ENCODE data around the gene CPNE2. TPM values are rescaled to one million over a fixed set of nuclear protein-coding genes. Genes with fewer than 3 reads are reported as not detected.
"Not testable (repeated sequence)": the region's sequence is repeated elsewhere in the genome, so short reads cannot be mapped to it uniquely, and the experiment has no call there.

The CPNE2 gene
- total RNA-seq, 4 donors from 2014 or later = 12.5 to 18.9 (median 14.9) TPM

GRCh38 chr16:57096793-57097192 is 4.4 kb downstream of the CPNE2 start:
- no peak overlapping the region for H3K4me3 ChIP-seq (ENCODE audit: low read depth, poor library complexity, severe bottlenecking)
- TF ChIP-seq, protein P1, sequence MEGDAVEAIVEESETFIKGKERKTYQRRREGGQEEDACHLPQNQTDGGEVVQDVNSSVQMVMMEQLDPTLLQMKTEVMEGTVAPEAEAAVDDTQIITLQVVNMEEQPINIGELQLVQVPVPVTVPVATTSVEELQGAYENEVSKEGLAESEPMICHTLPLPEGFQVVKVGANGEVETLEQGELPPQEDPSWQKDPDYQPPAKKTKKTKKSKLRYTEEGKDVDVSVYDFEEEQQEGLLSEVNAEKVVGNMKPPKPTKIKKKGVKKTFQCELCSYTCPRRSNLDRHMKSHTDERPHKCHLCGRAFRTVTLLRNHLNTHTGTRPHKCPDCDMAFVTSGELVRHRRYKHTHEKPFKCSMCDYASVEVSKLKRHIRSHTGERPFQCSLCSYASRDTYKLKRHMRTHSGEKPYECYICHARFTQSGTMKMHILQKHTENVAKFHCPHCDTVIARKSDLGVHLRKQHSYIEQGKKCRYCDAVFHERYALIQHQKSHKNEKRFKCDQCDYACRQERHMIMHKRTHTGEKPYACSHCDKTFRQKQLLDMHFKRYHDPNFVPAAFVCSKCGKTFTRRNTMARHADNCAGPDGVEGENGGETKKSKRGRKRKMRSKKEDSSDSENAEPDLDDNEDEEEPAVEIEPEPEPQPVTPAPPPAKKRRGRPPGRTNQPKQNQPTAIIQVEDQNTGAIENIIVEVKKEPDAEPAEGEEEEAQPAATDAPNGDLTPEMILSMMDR (IDR thresholded peaks at IDR 0.05) = no peak
- TF ChIP-seq POLR2A (IDR thresholded peaks at IDR 0.05) = no peak
- DNase-seq (ENCODE audit: low spot score in 2 of 2) = no peak
- WGBS, 2 donors = 90 to 100% methylated on average over 2 of the region's 2 CpGs
- intact Hi-C loops (cut with DNase I; ENCODE audit: low total_unique reads) = no loop called here

DNA sequence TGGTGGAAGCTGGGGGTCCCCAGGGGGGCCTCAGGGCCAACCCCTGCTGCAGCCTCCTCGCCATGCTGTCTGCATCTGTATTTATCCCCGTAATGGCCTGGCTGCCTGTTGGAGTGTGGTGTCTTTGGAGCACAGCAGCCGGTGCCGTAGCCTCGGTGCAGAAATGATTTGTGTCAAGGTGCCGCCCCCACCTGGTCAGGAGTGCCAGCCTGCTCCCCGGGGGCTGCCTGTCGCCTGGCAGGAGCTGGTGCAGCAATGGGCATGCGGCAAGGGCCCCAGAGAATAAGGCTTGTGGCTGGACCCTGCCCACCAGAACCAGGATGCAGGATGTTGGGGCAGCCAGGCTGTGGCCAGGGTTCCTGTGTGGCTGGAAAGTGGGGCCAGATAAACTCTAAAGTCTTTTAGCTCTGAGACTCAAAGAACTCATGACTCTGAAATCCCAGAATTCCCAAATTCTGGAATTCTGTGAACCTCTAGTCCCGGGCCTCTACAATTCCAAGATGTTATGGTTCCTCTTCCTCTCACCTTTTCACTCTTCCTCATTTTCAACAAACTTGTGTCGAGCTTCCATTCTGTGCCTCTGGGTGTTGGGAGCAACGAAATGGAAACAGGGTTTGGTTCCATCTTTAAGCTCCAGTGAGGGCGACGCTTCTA is 5.9 kb downstream of the CPNE2 start:
- no peak overlapping the region for H3K4me3 ChIP-seq (ENCODE audit: low read depth, poor library complexity, severe bottlenecking)
- 79 to 87% methylated on average over 13 to 14 of the region's 14 CpGs for WGBS, 2 donors
- intact Hi-C loops (cut with DNase I; ENCODE audit: low total_unique reads) = no loop called here
- DNase-seq (ENCODE audit: low spot score in 2 of 2) = no peak
- no peak for TF ChIP-seq POLR2A (IDR thresholded peaks at IDR 0.05)
- TF ChIP-seq, protein P1 (IDR thresholded peaks at IDR 0.05) = no peak

GRCh38 chr16:57099965-57100364 is 7.6 kb downstream of the CPNE2 start:
- H3K4me3 ChIP-seq (ENCODE audit: low read depth, poor library complexity, severe bottlenecking); intact Hi-C loops (cut with DNase I; ENCODE audit: low total_unique reads); DNase-seq (ENCODE audit: low spot score in 2 of 2): not testable (repeated sequence)
- WGBS, 2 donors = 67 to 71% methylated on average over 6 of the region's 6 CpGs

GRCh38 chr16:57100445-57100844 is 8.1 kb downstream of the CPNE2 start:
- DNase-seq (ENCODE audit: low spot score in 2 of 2) = no peak
- no peak overlapping the region for H3K4me3 ChIP-seq (ENCODE audit: low read depth, poor library complexity, severe bottlenecking)
- 88 to 100% methylated on average over 1 of the region's 1 CpG for WGBS, 2 donors
- TF ChIP-seq, protein P1 (IDR thresholded peaks at IDR 0.05) = no peak
- no peak for TF ChIP-seq POLR2A (IDR thresholded peaks at IDR 0.05)
- intact Hi-C loops (cut with DNase I; ENCODE audit: low total_unique reads) = no loop called here

GRCh38 chr16:57102888-57103851 is 10.8 kb downstream of the CPNE2 start:
- WGBS, 2 donors = 84 to 87% methylated on average over 16 of the region's 16 CpGs
- TF ChIP-seq, protein P1 (IDR thresholded peaks at IDR 0.05) = no peak
- TF ChIP-seq POLR2A (IDR thresholded peaks at IDR 0.05) = no peak
- H3K4me3 ChIP-seq (ENCODE audit: low read depth, poor library complexity, severe bottlenecking) = no peak overlapping the region
- no peak for DNase-seq (ENCODE audit: low spot score in 2 of 2)
- intact Hi-C loops (cut with DNase I; ENCODE audit: low total_unique reads) = no loop called here

- intact Hi-C loops (cut with DNase I; ENCODE audit: low total_unique reads) = no loop called here
- TF ChIP-seq, protein P1 (IDR thresholded peaks at IDR 0.05) = no peak
- no peak for TF ChIP-seq POLR2A (IDR thresholded peaks at IDR 0.05)
- no peak overlapping the region for H3K4me3 ChIP-seq (ENCODE audit: low read depth, poor library complexity, severe bottlenecking)
- 68 to 69% methylated on average over 3 of the region's 3 CpGs for WGBS, 2 donors
- DNase-seq (ENCODE audit: low spot score in 2 of 2) = no peak
These were observed 12.3 kb downstream of the CPNE2 start for GRCh38 chr16:57104706-57105105.

All from lower leg skin (tissue), 4 donors.